H1 (cell line): ENCODE data around the gene SMYD3. TPM values are rescaled to one million over a fixed set of nuclear protein-coding genes. Genes with fewer than 3 reads are reported as not detected.

ENCODE experiments used
- CTCF ChIA-PET: fragments of 300-600 bp; sonication (Branson Sonifier 250); formaldehyde crosslinking; loops from one replicate; lab custom pipeline; 2021; ENCODE audit not compliant: partially characterized antibody; lab: Charles Lee
- POLR2A ChIA-PET: fragments of 300-600 bp; sonication (Branson Sonifier 250); formaldehyde crosslinking; loops from one replicate; lab custom pipeline; 2021; ENCODE audit warnings: inconsistent platforms; ENCODE audit not compliant: partially characterized antibody; lab: Charles Lee
- DNase-seq, 2 experiments: peaks; one replicate each; pipeline versions ENCODE4 v3.0.0 to v3.0.0-alpha.2; 2010 to 2022; ENCODE audit warnings: low spot score in 2 of 2, low read depth in 1 of 2, mixed read lengths in 1 of 2
- FAIRE-seq: peaks from 2 replicates; lab custom pipeline; 2011; peaks lifted over from hg19 to GRCh38; lab: Jason Lieb, UNC
- H2AFZ ChIP-seq: 2 replicates; pipeline ENCODE4 v1.8.1; 2012; ENCODE audit warnings: low read length, inconsistent platforms
- H2AK5ac ChIP-seq: 2 replicates; pipeline ENCODE4 v1.6.1; 2013; ENCODE audit warnings: low read depth, low read length
- H2BK120ac ChIP-seq: replicated peaks from 2 replicates; pipeline ENCODE3; 2013; ENCODE audit warnings: low read depth, low read length, inconsistent platforms
- H2BK12ac ChIP-seq: 2 replicates; pipeline ENCODE4 v1.6.1; 2013; ENCODE audit warnings: low read depth, low read length
- H2BK15ac ChIP-seq: 2 replicates; pipeline ENCODE4 v1.6.1; 2013; ENCODE audit warnings: low read length
- H2BK20ac ChIP-seq: 2 replicates; pipeline ENCODE4 v1.6.1; 2013; ENCODE audit warnings: low read length
- H2BK5ac ChIP-seq: 2 replicates; pipeline ENCODE4 v1.6.1; 2013; ENCODE audit warnings: low read depth, low read length
- H3K14ac ChIP-seq: 2 replicates; pipeline ENCODE4 v1.6.1; 2013; ENCODE audit warnings: inconsistent platforms; ENCODE audit not compliant: insufficient read length
- H3K18ac ChIP-seq: 2 replicates; pipeline ENCODE4 v1.6.1; 2013; ENCODE audit warnings: low read length; ENCODE audit errors: extremely low read depth
- H3K23ac ChIP-seq: 2 replicates; pipeline ENCODE4 v1.6.1; 2013; ENCODE audit warnings: inconsistent platforms; ENCODE audit not compliant: insufficient read length
- H3K23me2 ChIP-seq: 2 replicates; pipeline ENCODE4 v1.6.1; 2013; ENCODE audit warnings: low read depth, low read length
- H3K27ac ChIP-seq: 2 replicates; pipeline ENCODE4 v1.6.1; 2011; ENCODE audit warnings: low read depth, low read length, inconsistent platforms
- H3K27me3 ChIP-seq, 4 experiments: replicated peaks in 1 of 4; 1 replicate in 1 of 4; 2 replicates in 3 of 4; pipeline versions ENCODE4 v1.6.1 to v1.8.1; 2011 to 2013; ENCODE audit warnings: low read length in 3 of 4, mild to moderate bottlenecking in 3 of 4, inconsistent platforms in 2 of 4, mixed read lengths in 2 of 4, moderate library complexity in 1 of 4; ENCODE audit not compliant: control insufficient read depth in 3 of 4, insufficient read depth in 3 of 4; ENCODE audit errors: extremely low read depth in 1 of 4
- H3K36me3 ChIP-seq, 4 experiments: 2 replicates each; pipeline versions ENCODE4 v1.6.1 to v1.8.1; 2011 to 2013; ENCODE audit warnings: mild to moderate bottlenecking in 4 of 4, low read length in 3 of 4, moderate library complexity in 2 of 4, control low read depth in 1 of 4, inconsistent platforms in 1 of 4; ENCODE audit not compliant: insufficient read depth in 4 of 4, control insufficient read depth in 2 of 4
- H3K4ac ChIP-seq: replicated peaks from 2 replicates; pipeline ENCODE3; 2013; ENCODE audit warnings: low read length, low read depth, mixed read lengths, inconsistent platforms; ENCODE audit not compliant: insufficient read length
- H3K4me1 ChIP-seq, 4 experiments: replicated peaks in 1 of 4; 1 replicate in 1 of 4; 2 replicates in 3 of 4; pipeline versions ENCODE4 v1.6.1 to v1.8.1; 2011 to 2013; ENCODE audit warnings: low read length in 3 of 4, inconsistent platforms in 2 of 4, mixed read lengths in 1 of 4; ENCODE audit not compliant: insufficient read depth in 4 of 4, control insufficient read depth in 3 of 4
- H3K4me2 ChIP-seq, 2 experiments: 2 replicates each; pipeline versions ENCODE4 v1.6.1 to v1.8.1; 2011 to 2013; ENCODE audit warnings: low read depth in 2 of 2, low read length in 2 of 2, control low read depth in 1 of 2, inconsistent platforms in 1 of 2, mild to moderate bottlenecking in 1 of 2; ENCODE audit not compliant: insufficient read depth in 1 of 2
- H3K4me3 ChIP-seq, 4 experiments: fragments of 200-600, 300-600 bp in 1 of 4; sonication (generic), shearing (Covaris generic), sonication (Bioruptor Twin) in 1 of 4; 2 replicates each; pipeline versions ENCODE4 v1.5.1 to v1.8.1; 2011 to 2016; ENCODE audit warnings: low read length in 4 of 4, low read depth in 3 of 4, control low read depth in 2 of 4, inconsistent platforms in 2 of 4, mild to moderate bottlenecking in 2 of 4, mixed read lengths in 1 of 4, moderate library complexity in 1 of 4; ENCODE audit not compliant: insufficient read depth in 2 of 4; ENCODE audit errors: extremely low read depth in 1 of 4
- H3K56ac ChIP-seq: replicated peaks from 2 replicates; pipeline ENCODE3; 2013; ENCODE audit warnings: low read depth, mild to moderate bottlenecking, mixed read lengths, low read length, inconsistent platforms; ENCODE audit not compliant: insufficient read length
- H3K79me1 ChIP-seq: 2 replicates; pipeline ENCODE4 v1.6.1; 2013; ENCODE audit warnings: low read depth, low read length, control low read depth
- H3K79me2 ChIP-seq, 2 experiments: 2 replicates each; pipeline versions ENCODE4 v1.6.1 to v1.8.1; 2012 to 2013; ENCODE audit warnings: low read length in 2 of 2, mild to moderate bottlenecking in 2 of 2, inconsistent platforms in 1 of 2; ENCODE audit not compliant: insufficient read depth in 2 of 2, control insufficient read depth in 1 of 2
- H3K9ac ChIP-seq, 4 experiments: replicated peaks in 1 of 4; 1 replicate in 1 of 4; 2 replicates in 3 of 4; pipeline versions ENCODE4 v1.6.1 to v1.8.1; 2011 to 2013; ENCODE audit warnings: low read depth in 3 of 4, low read length in 3 of 4, control low read depth in 2 of 4, mild to moderate bottlenecking in 2 of 4, moderate library complexity in 2 of 4, inconsistent platforms in 1 of 4; ENCODE audit errors: extremely low read depth in 1 of 4
- H3K9me3 ChIP-seq, 2 experiments: 2 replicates each; pipeline versions ENCODE4 v1.6.1 to v1.8.1; 2012 to 2013; ENCODE audit warnings: mild to moderate bottlenecking in 2 of 2, moderate library complexity in 2 of 2, control low read depth in 1 of 2, inconsistent platforms in 1 of 2, low read depth in 1 of 2, low read length in 1 of 2, mixed read lengths in 1 of 2; ENCODE audit not compliant: insufficient read depth in 2 of 2
- H4K20me1 ChIP-seq, 2 experiments: replicated peaks in 1 of 2; 2 replicates each; pipeline versions ENCODE3 to v1.8.1; 2011 to 2013; ENCODE audit warnings: inconsistent platforms in 2 of 2, low read length in 2 of 2, mild to moderate bottlenecking in 1 of 2; ENCODE audit not compliant: insufficient read depth in 2 of 2, control insufficient read depth in 1 of 2
- H4K5ac ChIP-seq: 2 replicates; pipeline ENCODE4 v1.6.1; 2013; ENCODE audit warnings: low read length, low read depth, mixed read lengths, inconsistent platforms; ENCODE audit not compliant: insufficient read length
- H4K8ac ChIP-seq: 2 replicates; pipeline ENCODE4 v1.8.0; 2013; ENCODE audit warnings: mild to moderate bottlenecking, moderate library complexity, low read length, inconsistent platforms; ENCODE audit not compliant: insufficient read depth; ENCODE audit errors: extremely low read depth
- H4K91ac ChIP-seq: replicated peaks from 2 replicates; pipeline ENCODE3; 2013; ENCODE audit warnings: low read length, mixed read lengths, inconsistent platforms; ENCODE audit not compliant: insufficient read length
- GABPA ChIP-seq: IDR thresholded peaks from 2 replicates; pipeline ENCODE4 v1.6.1; 2011; ENCODE audit warnings: mild to moderate bottlenecking, low read length, moderate library complexity, borderline replicate concordance; ENCODE audit not compliant: insufficient read depth
- JUN ChIP-seq: IDR thresholded peaks from 2 replicates; pipeline ENCODE4 v1.6.1; 2011; ENCODE audit warnings: low read depth, mild to moderate bottlenecking, improper control_type of control experiment, low read length
- KDM1A ChIP-seq: fragments of 200-600, 300-600 bp; sonication (generic); IDR thresholded peaks from 2 replicates; pipeline ENCODE4 v1.7.1; 2016; ENCODE audit warnings: mild to moderate bottlenecking, low read length, borderline replicate concordance
- POU5F1 ChIP-seq: IDR thresholded peaks from 2 replicates; pipeline ENCODE4 v1.6.1; 2011; ENCODE audit warnings: low read depth, mild to moderate bottlenecking, low read length, moderate library complexity
- RAD21 ChIP-seq, 2 experiments: IDR thresholded peaks in 1 of 2; conservative IDR thresholded peaks in 1 of 2; 2 replicates each; pipeline ENCODE4 v1.6.1; 2011; ENCODE audit warnings: low read depth in 2 of 2, low read length in 2 of 2, improper control_type of control experiment in 1 of 2, inconsistent platforms in 1 of 2, mild to moderate bottlenecking in 1 of 2, moderate library complexity in 1 of 2
- SAP30 ChIP-seq: fragments of 300-600 bp; sonication (generic); IDR thresholded peaks from 2 replicates; pipeline ENCODE4 v1.7.1; 2012; ENCODE audit warnings: low read length, moderate library complexity, mild to moderate bottlenecking, inconsistent platforms; ENCODE audit not compliant: insufficient read depth, insufficient replicate concordance
- SP2 ChIP-seq: IDR thresholded peaks from 2 replicates; pipeline ENCODE4 v1.6.1; 2012; ENCODE audit warnings: mild to moderate bottlenecking, low read length, inconsistent platforms
- SRF ChIP-seq: IDR thresholded peaks from 2 replicates; pipeline ENCODE4 v1.6.1; 2011; ENCODE audit warnings: mild to moderate bottlenecking, low read depth, low read length, moderate library complexity
- TAF1 ChIP-seq: IDR thresholded peaks from 2 replicates; pipeline ENCODE4 v1.6.1; 2011; ENCODE audit warnings: mild to moderate bottlenecking, low read depth, low read length
- TAF7 ChIP-seq: optimal IDR thresholded peaks from 2 replicates; pipeline ENCODE3; 2011; ENCODE audit warnings: low read depth, mild to moderate bottlenecking, inconsistent platforms, low read length, moderate library complexity, borderline replicate concordance
- TBP ChIP-seq: IDR thresholded peaks from 2 replicates; pipeline ENCODE4 v1.6.1; 2011; ENCODE audit warnings: low read depth, low read length, improper control_type of control experiment
- TCF12 ChIP-seq: IDR thresholded peaks from 2 replicates; pipeline ENCODE4 v1.6.1; 2011; ENCODE audit warnings: low read depth, mild to moderate bottlenecking, low read length
- WGBS, 2 experiments: shearing (Covaris generic) in 1 of 2; methylation state at CpG; one replicate each; pipeline versions ENCODE4 v1.1.6 to v1.1.7; 2013 to 2015; ENCODE audit warnings: low lambda C conversion rate in 2 of 2, mixed read lengths in 2 of 2, inconsistent platforms in 1 of 2, low coverage in 1 of 2, missing lambda C conversion rate in 1 of 2; ENCODE audit not compliant: insufficient replicate concordance in 2 of 2, insufficient coverage in 1 of 2, insufficient read length in 1 of 2; ENCODE audit errors: extremely low coverage in 1 of 2, missing lambda C conversion rate in 1 of 2; 5-methylcytosine and 5-hydroxymethylcytosine counted together
- polyA plus RNA-seq, 7 experiments: library from polyadenylated mRNA; depleted of rRNA in 3 of 7; stranded (reverse) in 5 of 7; unstranded in 2 of 7; fragments of >200 nt in 5 of 7; fragments of 200-250 nt in 2 of 7; gene quantifications; 1 replicate in 5 of 7; 2 replicates in 1 of 7; 4 replicates in 1 of 7; pipeline versions ENCODE4 v1.2.1 to v1.2.3, GENCODE V29; 2011 to 2013; ENCODE audit warnings: missing spikeins in 2 of 7, mixed read lengths in 2 of 7
- total RNA-seq: library from RNA; stranded (reverse); fragmentation: NEBNext Ultra II Directional; extraction: Animal tissue kit (Norgen Biotek cat#: 25700); gene quantifications from 2 replicates; pipeline ENCODE4 v1.2.1, GENCODE V29; 2021

Gene SMYD3
- total and polyA plus RNA-seq, 2 of the 8 experiments (the other 6 are each of a cell fraction or from before 2014, with no cell fraction given): 17.3 to 25.4 TPM

DNA sequence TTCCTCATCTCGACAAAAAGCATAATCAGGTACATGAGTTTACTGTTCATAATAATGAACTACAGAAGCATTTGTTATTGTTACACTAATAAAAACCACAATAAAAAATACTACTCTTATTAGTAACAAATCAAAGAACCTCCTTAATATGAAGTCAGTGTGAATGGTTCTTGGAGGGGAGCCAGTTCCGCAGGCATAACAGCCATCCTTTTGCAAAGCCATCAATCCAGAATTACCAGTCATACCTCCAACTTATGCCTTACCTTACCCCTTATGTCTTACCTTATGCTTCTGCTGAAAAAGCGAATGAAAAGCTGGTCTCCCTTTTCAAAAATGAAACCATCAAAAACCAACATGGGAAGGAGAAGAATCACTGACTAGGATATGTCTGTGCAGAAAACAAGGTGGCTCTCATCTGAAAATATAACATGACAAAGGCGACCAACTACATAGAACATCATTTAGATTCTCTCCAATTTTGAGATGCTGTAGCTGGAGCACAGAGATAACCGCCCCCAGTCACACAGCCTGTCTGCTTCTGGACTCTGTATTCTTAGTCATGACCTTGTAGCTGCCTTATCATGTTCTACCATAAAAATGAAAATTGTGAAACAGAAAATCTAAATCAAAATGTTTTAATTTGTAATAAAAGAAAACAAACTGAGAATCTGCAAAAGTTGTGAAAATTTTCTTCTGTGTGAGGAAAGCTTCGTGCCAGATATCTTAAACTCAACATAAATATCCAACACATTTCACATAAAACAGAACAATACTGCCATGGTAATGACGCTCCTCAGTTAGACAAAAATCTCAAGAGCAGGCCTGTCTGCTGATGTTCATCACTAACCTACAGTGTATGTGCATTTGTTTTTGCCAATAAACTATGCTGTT is 438.2 kb downstream of the SMYD3 start:
- no peaks in the 10 kb centered on the region for H3K36me3 ChIP-seq
- H2AFZ ChIP-seq: no peak overlapping the region
- H2BK15ac ChIP-seq: no peak overlapping the region
- peaks cover 6 to 17% (median 12%) of the 10 kb centered on the region in 4 experiments; a peak in 6 of 7 replicates for H3K4me1 ChIP-seq
- no peak overlapping the region for H3K9ac ChIP-seq
- H2BK120ac ChIP-seq: no peak overlapping the region
- ChIA-PET POLR2A (no interaction called here), CTCF (interaction anchor here (1.1 to 1.6 kb wide), 3 partner anchors 19 to 47 kb away, joined by 3 to 7 read pairs (median 3); no protein-coding TSS in a partner anchor)
- H4K5ac ChIP-seq: no peak overlapping the region
- no peaks in the 10 kb centered on the region for H3K9me3 ChIP-seq
- no peak overlapping the region for H2BK5ac ChIP-seq
- no peaks in the 10 kb centered on the region; a peak in 2 of 7 replicates for H3K27me3 ChIP-seq
- H2BK20ac ChIP-seq: no peak overlapping the region
- no peak overlapping the region for H4K91ac ChIP-seq
- no peaks in the 10 kb centered on the region for H3K79me2 ChIP-seq
- H3K4ac ChIP-seq: no peak overlapping the region
- no peak overlapping the region for H3K23ac ChIP-seq
- H3K14ac ChIP-seq: no peak overlapping the region
- H4K8ac ChIP-seq: no peak overlapping the region
- H3K56ac ChIP-seq: no peak overlapping the region
- 90% methylated on average over 7 of the region's 7 CpGs; no CpG with 5 or more reads in 1 of the 2 experiments for WGBS, 2 experiments
- H3K79me1 ChIP-seq: no peaks in the 10 kb centered on the region
- H2BK12ac ChIP-seq: no peak overlapping the region
- no peak overlapping the region for H3K27ac ChIP-seq
- no peak overlapping the region for H3K4me2 ChIP-seq
- no peak overlapping the region for H3K18ac ChIP-seq
- H2AK5ac ChIP-seq: no peak overlapping the region
- H3K4me3 ChIP-seq: no peak overlapping the region
- FAIRE-seq (no peak), DNase-seq (no peak)
- H4K20me1 ChIP-seq: no peaks in the 10 kb centered on the region
- H3K23me2 ChIP-seq: no peaks in the 10 kb centered on the region
- no peak for TF ChIP-seq SAP30
- TF ChIP-seq TAF1: no peak
- no peak for TF ChIP-seq TCF12
- no peak for TF ChIP-seq SRF
- TF ChIP-seq GABPA: no peak
- TF ChIP-seq SP2: no peak
- no peak for TF ChIP-seq POU5F1
- no peak for TF ChIP-seq JUN
- no peak for TF ChIP-seq RAD21 (IDR thresholded peaks at IDR 0.05 in 1 of 2, conservative IDR thresholded peaks at IDR 0.05 in 1 of 2; ENCODE audit: low read depth in 2 of 2, low read length in 2 of 2)
- no peak for TF ChIP-seq TAF7
- TF ChIP-seq TBP: no peak
- no peak for TF ChIP-seq KDM1A
